Hepatocyte (in vitro differentiated cells): ENCODE measurements around the gene CLEC16A. TPM values are rescaled to one million over a fixed set of nuclear protein-coding genes. Genes with fewer than 3 reads are reported as not detected.

Experiments
- DNase-seq: peaks from one replicate; pipeline ENCODE4 v3.0.0-alpha.2; 2016; ENCODE audit warnings: low spot score
- H2AFZ ChIP-seq: fragments of 200-600 bp; sonication (generic); 2 replicates; pipeline ENCODE4 v1.6.0; 2016; ENCODE audit warnings: antibody characterized with exemption, mild to moderate bottlenecking
- H3K27ac ChIP-seq: fragments of 200-600 bp; sonication (generic); 2 replicates; pipeline ENCODE4 v1.5.1; 2016; ENCODE audit warnings: mild to moderate bottlenecking
- H3K27me3 ChIP-seq: fragments of 200-600 bp; sonication (generic); 2 replicates; pipeline ENCODE4 v1.6.1; 2016
- H3K36me3 ChIP-seq: fragments of 200-600 bp; sonication (generic); replicated peaks from 2 replicates; pipeline ENCODE4 v1.5.1; 2016; ENCODE audit warnings: low read depth; ENCODE audit not compliant: insufficient read depth
- H3K4me1 ChIP-seq: fragments of 200-600 bp; sonication (generic); 2 replicates; pipeline ENCODE4 v1.5.1; 2016; ENCODE audit warnings: mild to moderate bottlenecking, moderate library complexity; ENCODE audit not compliant: insufficient read depth
- H3K4me2 ChIP-seq: fragments of 200-600 bp; sonication (generic); 2 replicates; pipeline ENCODE4 v1.6.0; 2016
- H3K4me3 ChIP-seq: fragments of 200-600 bp; sonication (generic); 2 replicates; pipeline ENCODE4 v1.5.1; 2016; ENCODE audit warnings: mild to moderate bottlenecking
- H3K79me2 ChIP-seq: fragments of 200-600 bp; sonication (generic); 2 replicates; pipeline ENCODE4 v1.6.0; 2017; ENCODE audit warnings: mild to moderate bottlenecking
- H3K9me2 ChIP-seq: fragments of 200-600 bp; sonication (generic); replicated peaks from 2 replicates; pipeline ENCODE4 v1.6.0; 2017; ENCODE audit warnings: mild to moderate bottlenecking; ENCODE audit not compliant: insufficient read depth
- H3K9me3 ChIP-seq: fragments of 200-600 bp; sonication (generic); 2 replicates; pipeline ENCODE4 v1.5.1; 2016; ENCODE audit warnings: low read depth, mild to moderate bottlenecking
- H4K20me1 ChIP-seq: fragments of 200-600 bp; sonication (generic); 2 replicates; pipeline ENCODE4 v1.6.0; 2016; ENCODE audit warnings: mild to moderate bottlenecking; ENCODE audit not compliant: insufficient read depth, poor library complexity, severe bottlenecking
- EZH2 ChIP-seq: fragments of 200-600 bp; sonication (generic); IDR thresholded peaks from 2 replicates; pipeline ENCODE4 v1.6.1; 2016; ENCODE audit warnings: antibody characterized with exemption, mild to moderate bottlenecking, borderline replicate concordance
- EZH2phosphoT487 ChIP-seq: fragments of 200-600 bp; sonication (generic); IDR thresholded peaks from one replicate; pipeline ENCODE4 v1.6.1; 2018; ENCODE audit warnings: antibody characterized with exemption, mild to moderate bottlenecking, low read depth, moderate library complexity; ENCODE audit not compliant: unreplicated experiment, severe bottlenecking
- WGBS: methylation state at CpG from one replicate; pipeline ENCODE4 v1.1.6; 2016; ENCODE audit warnings: low lambda C conversion rate; ENCODE audit errors: missing lambda C conversion rate; 5-methylcytosine and 5-hydroxymethylcytosine counted together
- polyA plus RNA-seq: library from polyadenylated mRNA; unstranded; fragments of >200 nt; fragmentation: Nextera tagmentation; extraction: Ambion mirVana; gene quantifications from 2 replicates; pipeline ENCODE4 v1.2.1, GENCODE V29; 2016
- total RNA-seq: library from RNA; depleted of rRNA; stranded (reverse); fragments of >200 nt; gene quantifications from 2 replicates; pipeline ENCODE4 v1.2.3, GENCODE V29; 2014
- TF ChIP-seq, protein P1 (sequence below): fragments of 200-600 bp; sonication (generic); IDR thresholded peaks from 2 replicates; pipeline ENCODE4 v1.5.1; 2016; ENCODE audit warnings: antibody characterized with exemption, mild to moderate bottlenecking; ENCODE audit not compliant: poor library complexity

Gene CLEC16A
- total and polyA plus RNA-seq, 2 experiments from 2014 or later, result 22.3 to 22.6 TPM

DNA sequence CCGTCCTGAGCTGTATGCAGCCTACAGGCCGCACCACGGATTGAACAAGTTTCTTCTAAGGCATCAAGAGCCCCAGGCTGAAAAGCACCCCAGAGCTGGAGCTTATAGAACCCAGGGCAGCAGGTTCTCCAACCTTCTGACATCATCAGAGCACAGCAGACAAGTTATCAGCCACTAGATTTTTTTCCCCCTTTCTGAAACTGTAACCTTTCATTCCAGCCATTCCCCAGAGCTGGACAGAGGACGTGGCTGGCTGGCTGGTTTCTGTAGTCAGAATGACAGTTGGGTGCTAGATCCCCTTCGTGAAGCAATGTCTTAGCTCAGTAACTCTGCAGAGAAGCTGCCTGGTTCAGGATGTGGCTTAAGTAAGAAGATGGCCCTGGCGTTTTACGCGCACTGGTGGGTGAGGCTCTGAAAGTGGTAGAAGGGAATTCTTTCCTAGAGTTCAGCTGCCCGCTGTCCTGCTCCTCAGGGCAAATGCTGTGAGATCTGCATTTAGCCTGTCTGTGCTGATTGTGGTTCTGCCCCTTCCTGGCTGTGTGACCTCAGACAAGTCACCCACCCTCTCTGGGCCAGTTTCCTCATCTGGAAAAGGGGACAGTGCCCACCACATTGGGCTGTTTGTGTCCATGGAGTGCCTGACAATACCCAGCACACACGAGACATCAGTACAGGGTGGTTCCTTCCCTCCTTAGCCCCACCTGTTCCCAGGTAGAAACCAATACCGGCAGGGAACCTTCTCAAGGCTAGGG lies 11.2 kb upstream of the CLEC16A start:
- no peak for DNase-seq
- TF ChIP-seq, protein P1, sequence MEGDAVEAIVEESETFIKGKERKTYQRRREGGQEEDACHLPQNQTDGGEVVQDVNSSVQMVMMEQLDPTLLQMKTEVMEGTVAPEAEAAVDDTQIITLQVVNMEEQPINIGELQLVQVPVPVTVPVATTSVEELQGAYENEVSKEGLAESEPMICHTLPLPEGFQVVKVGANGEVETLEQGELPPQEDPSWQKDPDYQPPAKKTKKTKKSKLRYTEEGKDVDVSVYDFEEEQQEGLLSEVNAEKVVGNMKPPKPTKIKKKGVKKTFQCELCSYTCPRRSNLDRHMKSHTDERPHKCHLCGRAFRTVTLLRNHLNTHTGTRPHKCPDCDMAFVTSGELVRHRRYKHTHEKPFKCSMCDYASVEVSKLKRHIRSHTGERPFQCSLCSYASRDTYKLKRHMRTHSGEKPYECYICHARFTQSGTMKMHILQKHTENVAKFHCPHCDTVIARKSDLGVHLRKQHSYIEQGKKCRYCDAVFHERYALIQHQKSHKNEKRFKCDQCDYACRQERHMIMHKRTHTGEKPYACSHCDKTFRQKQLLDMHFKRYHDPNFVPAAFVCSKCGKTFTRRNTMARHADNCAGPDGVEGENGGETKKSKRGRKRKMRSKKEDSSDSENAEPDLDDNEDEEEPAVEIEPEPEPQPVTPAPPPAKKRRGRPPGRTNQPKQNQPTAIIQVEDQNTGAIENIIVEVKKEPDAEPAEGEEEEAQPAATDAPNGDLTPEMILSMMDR, result no peak
- TF ChIP-seq EZH2phosphoT487, result no peak
- Histone ChIP-seq H3K4me3 (no peak overlapping the region), H2AFZ (no peak overlapping the region), H3K4me2 (no peak overlapping the region), H3K27ac (peak overlapping the region; percentile 11), H3K9me2 (no peaks in the 10 kb centered on the region), H3K9me3 (no peaks in the 10 kb centered on the region), H3K79me2 (peaks cover 55% of the 10 kb centered on the region), H3K36me3 (no peaks in the 10 kb centered on the region), H4K20me1 (peaks cover 45% of the 10 kb centered on the region), H3K27me3 (no peaks in the 10 kb centered on the region), H3K4me1 (peaks cover 1% of the 10 kb centered on the region)
- 80% methylated on average over 11 of the region's 11 CpGs for WGBS

GRCh38 chr16:10933865-10934264 lies 10.5 kb upstream of the CLEC16A start:
- TF ChIP-seq, protein P1, result no peak
- TF ChIP-seq EZH2 (no peak), EZH2phosphoT487 (no peak)
- no peaks in the 10 kb centered on the region for H3K9me2 ChIP-seq
- H3K9me3 ChIP-seq, result no peaks in the 10 kb centered on the region
- H3K79me2 ChIP-seq, result peaks cover 62% of the 10 kb centered on the region
- peaks cover 53% of the 10 kb centered on the region for H4K20me1 ChIP-seq
- no peak for DNase-seq
- no peak overlapping the region for H3K27ac ChIP-seq
- peaks cover 9% of the 10 kb centered on the region for H3K4me1 ChIP-seq
- H3K4me3 ChIP-seq, result no peak overlapping the region
- H3K4me2 ChIP-seq, result no peak overlapping the region
- WGBS, result 92% methylated on average over 8 of the region's 8 CpGs
- no peaks in the 10 kb centered on the region for H3K36me3 ChIP-seq
- H3K27me3 ChIP-seq, result no peaks in the 10 kb centered on the region
- no peak overlapping the region for H2AFZ ChIP-seq

- no peaks in the 10 kb centered on the region for H3K9me3 ChIP-seq
- 97% methylated on average over 13 of the region's 13 CpGs for WGBS
- H4K20me1 ChIP-seq, result peaks cover 59% of the 10 kb centered on the region
- no peak overlapping the region for H3K27ac ChIP-seq
- no peak overlapping the region for H3K4me2 ChIP-seq
- no peak for DNase-seq
- TF ChIP-seq EZH2phosphoT487, result no peak
- TF ChIP-seq, protein P1, result no peak
- no peak for TF ChIP-seq EZH2
- no peaks in the 10 kb centered on the region for H3K36me3 ChIP-seq
- no peaks in the 10 kb centered on the region for H3K27me3 ChIP-seq
- no peaks in the 10 kb centered on the region for H3K9me2 ChIP-seq
- peaks cover 68% of the 10 kb centered on the region for H3K79me2 ChIP-seq
- no peak overlapping the region for H3K4me3 ChIP-seq
- no peak overlapping the region for H2AFZ ChIP-seq
- H3K4me1 ChIP-seq, result peaks cover 15% of the 10 kb centered on the region
Observed at GRCh38 chr16:10934325-10935107, 9.8 kb upstream of the CLEC16A start.
